K562 (cell line): ENCODE data around the gene FSTL4. TPM values are rescaled to one million over a fixed set of nuclear protein-coding genes. Genes with fewer than 3 reads are reported as not detected.

Experiments used
- ATAC-seq: fragments of 200-7000 bp; cut with Tn5 transposase; 3 replicates; pipeline ENCODE4 v1.9.1; 2020; ENCODE audit warnings: moderate library complexity
- BruUV-seq: library from RNA; stranded (reverse); fragments of 400-500 nt; replicated peaks from 2 replicates; lab custom pipeline; 2021; lab: Mats Ljungman, UMichigan
- CTCF ChIA-PET: fragments of 300-600 bp; formaldehyde crosslinking; extraction: SDS; loops from one replicate; lab custom pipeline; 2021; ENCODE audit warnings: low intra/inter-chr PET ratio; lab: Yijun Ruan, JAX
- POLR2A ChIA-PET: fragments of 300-600, 350-650 bp; sonication (Branson Sonifier 250); formaldehyde crosslinking; extraction: SDS; loops from one replicate; lab custom pipeline; 2021; ENCODE audit warnings: antibody characterized with exemption, inconsistent platforms; lab: Yijun Ruan, JAX
- DNase-seq, 4 experiments: peaks; one replicate each; pipeline versions ENCODE4 v3.0.0 to v3.0.0-alpha.2; 2011 to 2018; ENCODE audit warnings: low spot score in 3 of 4, mixed read lengths in 3 of 4; ENCODE audit errors: extremely low read depth in 1 of 4
- FAIRE-seq: peaks from 2 replicates; lab custom pipeline; 2011; peaks lifted over from hg19 to GRCh38; lab: Jason Lieb, UNC
- H2AFZ ChIP-seq: 2 replicates; pipeline ENCODE4 v1.6.0; 2011; ENCODE audit warnings: low read depth, low read length, control low read depth, inconsistent platforms
- H3K27ac ChIP-seq: fragments of 200-600 bp; 3 replicates; pipeline ENCODE4 v1.8.0; 2011; ENCODE audit warnings: low read depth, mild to moderate bottlenecking, control low read depth, inconsistent platforms, low read length, moderate library complexity, mixed read lengths; ENCODE audit errors: extremely low read depth
- H3K27me3 ChIP-seq, 2 experiments: fragments of 300-600 bp in 1 of 2; 2 replicates in 1 of 2; 3 replicates in 1 of 2; pipeline versions ENCODE4 v1.6.0 to v1.8.0; 2011; ENCODE audit warnings: inconsistent platforms in 2 of 2, low read length in 2 of 2, mild to moderate bottlenecking in 1 of 2, mixed read lengths in 1 of 2, moderate library complexity in 1 of 2; ENCODE audit not compliant: control insufficient read depth in 2 of 2, insufficient read depth in 2 of 2
- H3K36me3 ChIP-seq: fragments of 300-600 bp; 3 replicates; pipeline ENCODE4 v1.8.0; 2011; ENCODE audit warnings: mild to moderate bottlenecking, low read length, inconsistent platforms; ENCODE audit not compliant: control insufficient read depth, insufficient read depth
- H3K4me1 ChIP-seq, 2 experiments: fragments of 200-600 bp in 1 of 2; replicated peaks in 1 of 2; 2 replicates in 1 of 2; 3 replicates in 1 of 2; pipeline versions ENCODE4 v1.5.1 to v1.8.0; 2011; ENCODE audit warnings: inconsistent platforms in 2 of 2, low read length in 2 of 2, mild to moderate bottlenecking in 1 of 2, mixed read lengths in 1 of 2, moderate library complexity in 1 of 2; ENCODE audit not compliant: control insufficient read depth in 2 of 2, insufficient read depth in 2 of 2
- H3K4me2 ChIP-seq: 2 replicates; pipeline ENCODE4 v1.6.1; 2011; ENCODE audit warnings: low read length, control low read depth, inconsistent platforms, mixed read lengths; ENCODE audit not compliant: insufficient read depth
- H3K4me3 ChIP-seq: fragments of 200-600 bp; sonication (generic), shearing (Covaris generic); 2 replicates; pipeline ENCODE4 v1.5.1; 2016; ENCODE audit warnings: control low read depth, inconsistent platforms
- H3K79me2 ChIP-seq: fragments of 200-600 bp; 3 replicates; pipeline ENCODE4 v1.8.0; 2011; ENCODE audit warnings: low read length, inconsistent platforms; ENCODE audit not compliant: control insufficient read depth, insufficient read depth
- H3K9ac ChIP-seq, 2 experiments: 2 replicates each; pipeline versions ENCODE4 v1.6.0 to v1.6.1; 2011; ENCODE audit warnings: low read depth in 2 of 2, low read length in 2 of 2, control low read depth in 1 of 2, inconsistent platforms in 1 of 2, mild to moderate bottlenecking in 1 of 2, mixed read lengths in 1 of 2; ENCODE audit not compliant: insufficient read depth in 1 of 2
- H3K9me1 ChIP-seq: one replicate; pipeline ENCODE4 v1.6.0; 2011; ENCODE audit warnings: inconsistent platforms, mild to moderate bottlenecking, low read length, moderate library complexity; ENCODE audit not compliant: control insufficient read depth, insufficient read depth
- H3K9me3 ChIP-seq: replicated peaks from 2 replicates; pipeline ENCODE4 v1.5.1; 2011; ENCODE audit warnings: low read depth, low read length, inconsistent platforms; ENCODE audit not compliant: control insufficient read depth, insufficient read depth
- H4K20me1 ChIP-seq: replicated peaks from 2 replicates; pipeline ENCODE4 v1.6.1; 2011; ENCODE audit warnings: low read length, inconsistent platforms, mixed read lengths; ENCODE audit not compliant: control insufficient read depth, insufficient read depth
- MAFK ChIP-seq: IDR thresholded peaks from 2 replicates; pipeline ENCODE4 v1.6.1; 2011; ENCODE audit warnings: low read length, improper control_type of control experiment
- PYGO2 ChIP-seq: fragments of 450-650 bp; IDR thresholded peaks from 2 replicates; pipeline ENCODE4 v1.6.1; 2016; ENCODE audit warnings: mild to moderate bottlenecking, missing genetic modification characterization, moderate library complexity, missing compliant biosample characterization
- RBM34 ChIP-seq: fragments of 200-400 bp; formaldehyde crosslinking; IDR thresholded peaks from 2 replicates; pipeline ENCODE4 v1.6.1; 2018; ENCODE audit warnings: low read length, borderline replicate concordance; ENCODE audit not compliant: insufficient read depth
- U2AF2 ChIP-seq: fragments of 200-400 bp; formaldehyde crosslinking; optimal IDR thresholded peaks from 2 replicates; pipeline ENCODE3; 2017; ENCODE audit warnings: low read depth, mild to moderate bottlenecking, low read length
- WGBS: fragments of 100-300 bp; shearing (Covaris generic); methylation state at CpG from one replicate; pipeline ENCODE4 v1.1.6; 2016; ENCODE audit warnings: low coverage, mixed read lengths; ENCODE audit not compliant: insufficient coverage; ENCODE audit errors: missing lambda C conversion rate; 5-methylcytosine and 5-hydroxymethylcytosine counted together
- in situ Hi-C: fragments of 300-500 bp; cut with MboI; formaldehyde crosslinking; loops from 4 replicates; pipeline ENCODE4 v1.15.0; 2018; ENCODE audit warnings: inconsistent platforms, mixed read lengths
- intact Hi-C: fragments of 100-400 bp; cut with micrococcal nuclease; formaldehyde crosslinking; loops from 2 replicates; pipeline ENCODE4 v1.14.2; 2022
- polyA plus RNA-seq, 8 experiments: library from polyadenylated mRNA; depleted of rRNA in 4 of 8; stranded (reverse) in 5 of 8; unstranded in 3 of 8; fragments of >200 nt; fragmentation: Nextera tagmentation in 2 of 8; fragmentation: Illumina TruSeq in 1 of 8; extraction: Ambion mirVana in 2 of 8; extraction: Trizol in 1 of 8; gene quantifications; 2 replicates each; pipeline versions ENCODE4 v1.2.1 to v1.2.3, GENCODE V29; 2011 to 2014; ENCODE audit warnings: inconsistent platforms in 1 of 8, missing spikeins in 1 of 8
- total RNA-seq, 7 experiments: library from RNA; depleted of rRNA in 6 of 7; stranded (reverse); fragments of >200 nt in 6 of 7; fragmentation: Illumina TruSeq in 2 of 7; extraction: Trizol in 2 of 7; gene quantifications; 2 replicates each; pipeline versions ENCODE4 v1.2.1 to v1.2.3, GENCODE V29; 2011 to 2021; ENCODE audit warnings: low replicate concordance in 1 of 7
- TF ChIP-seq, protein P1 (sequence below), 3 experiments: fragments of 200-800 bp in 1 of 3; sonication (Bioruptor generic) in 1 of 3; sonication (generic) in 1 of 3; formaldehyde crosslinking in 1 of 3; IDR thresholded peaks; 2 replicates each; pipeline versions ENCODE4 v1.6.1 to v1.8.0; 2016 to 2022; ENCODE audit warnings: mild to moderate bottlenecking in 2 of 3, missing compliant biosample characterization in 2 of 3, missing genetic modification characterization in 2 of 3, missing genetic modification reagents in 1 of 3
- TF ChIP-seq, protein P2 (sequence below): fragments of 450-650 bp; IDR thresholded peaks from 2 replicates; pipeline ENCODE4 v1.7.1; 2018; ENCODE audit warnings: mild to moderate bottlenecking, low read depth; ENCODE audit not compliant: partially characterized antibody
- TF ChIP-seq, protein P3 (sequence below), 2 experiments: fragments of 450-650 bp in 1 of 2; sonication (generic) in 1 of 2; formaldehyde crosslinking in 1 of 2; IDR thresholded peaks in 1 of 2; conservative IDR thresholded peaks in 1 of 2; 2 replicates each; pipeline versions ENCODE4 v1.6.1 to v1.8.1; 2016 to 2023; ENCODE audit warnings: mild to moderate bottlenecking in 2 of 2, moderate library complexity in 2 of 2, inconsistent platforms in 1 of 2, missing genetic modification reagents in 1 of 2

The FSTL4 gene
- total and polyA plus RNA-seq, 9 of the 15 experiments (the other 6 are each of a cell fraction or from before 2014, with no cell fraction given) = 0.08 to 0.18 (median 0.10) TPM; not detected in 5

- Histone ChIP-seq H3K27ac (no peak overlapping the region), H4K20me1 (no peaks in the 10 kb centered on the region), H3K4me2 (no peak overlapping the region), H3K4me3 (no peak overlapping the region), H3K79me2 (no peaks in the 10 kb centered on the region), H3K9me1 (no peaks in the 10 kb centered on the region), H3K9me3 (no peaks in the 10 kb centered on the region), H3K36me3 (no peaks in the 10 kb centered on the region), H3K27me3 (peaks cover 6 to 38% of the 10 kb centered on the region in 2 experiments; a peak in 4 of 5 replicates), H3K9ac (no peak overlapping the region), H2AFZ (no peak overlapping the region), H3K4me1 (0 out of 5 replicates have a peak, but pooled peaks cover 0 to 2% of the 10 kb centered on the region in 2 experiments)
- in situ Hi-C loops = no loop called here
- TF ChIP-seq MAFK = no peak
- TF ChIP-seq, protein P1, sequence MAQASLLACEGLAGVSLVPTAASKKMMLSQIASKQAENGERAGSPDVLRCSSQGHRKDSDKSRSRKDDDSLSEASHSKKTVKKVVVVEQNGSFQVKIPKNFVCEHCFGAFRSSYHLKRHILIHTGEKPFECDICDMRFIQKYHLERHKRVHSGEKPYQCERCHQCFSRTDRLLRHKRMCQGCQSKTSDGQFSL (CRISPR knock-in tag; IDR thresholded peaks at IDR 0.05) = no peak
- TF ChIP-seq, protein P1 (tag; IDR thresholded peaks at IDR 0.05) = no peak
- no peak for TF ChIP-seq U2AF2
- no peak for TF ChIP-seq PYGO2 (tag)
- TF ChIP-seq, protein P2, sequence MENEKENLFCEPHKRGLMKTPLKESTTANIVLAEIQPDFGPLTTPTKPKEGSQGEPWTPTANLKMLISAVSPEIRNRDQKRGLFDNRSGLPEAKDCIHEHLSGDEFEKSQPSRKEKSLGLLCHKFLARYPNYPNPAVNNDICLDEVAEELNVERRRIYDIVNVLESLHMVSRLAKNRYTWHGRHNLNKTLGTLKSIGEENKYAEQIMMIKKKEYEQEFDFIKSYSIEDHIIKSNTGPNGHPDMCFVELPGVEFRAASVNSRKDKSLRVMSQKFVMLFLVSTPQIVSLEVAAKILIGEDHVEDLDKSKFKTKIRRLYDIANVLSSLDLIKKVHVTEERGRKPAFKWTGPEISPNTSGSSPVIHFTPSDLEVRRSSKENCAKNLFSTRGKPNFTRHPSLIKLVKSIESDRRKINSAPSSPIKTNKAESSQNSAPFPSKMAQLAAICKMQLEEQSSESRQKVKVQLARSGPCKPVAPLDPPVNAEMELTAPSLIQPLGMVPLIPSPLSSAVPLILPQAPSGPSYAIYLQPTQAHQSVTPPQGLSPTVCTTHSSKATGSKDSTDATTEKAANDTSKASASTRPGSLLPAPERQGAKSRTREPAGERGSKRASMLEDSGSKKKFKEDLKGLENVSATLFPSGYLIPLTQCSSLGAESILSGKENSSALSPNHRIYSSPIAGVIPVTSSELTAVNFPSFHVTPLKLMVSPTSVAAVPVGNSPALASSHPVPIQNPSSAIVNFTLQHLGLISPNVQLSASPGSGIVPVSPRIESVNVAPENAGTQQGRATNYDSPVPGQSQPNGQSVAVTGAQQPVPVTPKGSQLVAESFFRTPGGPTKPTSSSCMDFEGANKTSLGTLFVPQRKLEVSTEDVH = no peak
- TF ChIP-seq, protein P3, sequence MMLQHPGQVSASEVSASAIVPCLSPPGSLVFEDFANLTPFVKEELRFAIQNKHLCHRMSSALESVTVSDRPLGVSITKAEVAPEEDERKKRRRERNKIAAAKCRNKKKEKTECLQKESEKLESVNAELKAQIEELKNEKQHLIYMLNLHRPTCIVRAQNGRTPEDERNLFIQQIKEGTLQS (IDR thresholded peaks at IDR 0.05) = peak; percentile 19; the same call in 1 of the 2 replicates
- TF ChIP-seq, protein P3 (CRISPR knock-in tag; conservative IDR thresholded peaks at IDR 0.05) = no peak
- TF ChIP-seq RBM34 = no peak
- intact Hi-C loops = no loop called here
- CTCF ChIA-PET = no interaction called here
- ATAC-seq (no peak), DNase-seq (no peak), FAIRE-seq (no peak)
- BruUV-seq = no TSS peak
- WGBS = 20% methylated on average over 1 of the region's 1 CpG
- POLR2A ChIA-PET = interaction anchor here (0.6 to 4.3 kb wide), 2 partner anchors 14 to 459 kb away, joined by 4 to 27 read pairs; no protein-coding TSS in a partner anchor
Observed at GRCh38 chr5:133226186-133226585, 386.2 kb downstream of the FSTL4 start.
